K562 (cell line): ENCODE results near the gene PRKAA1. TPM values are rescaled to one million over a fixed set of nuclear protein-coding genes. Genes with fewer than 3 reads are reported as not detected.
A peak's percentile ranks its signal among the peaks of the same experiment; 100 is the strongest.

Experiments
- CCNT2 ChIP-seq: IDR thresholded peaks from 2 replicates; pipeline ENCODE4 v1.6.1; 2011; ENCODE audit warnings: borderline replicate concordance, low read depth, mild to moderate bottlenecking, moderate library complexity, mixed read lengths, low read length; ENCODE audit not compliant: insufficient read length; ENCODE audit errors: extremely low read depth
- CTCFL ChIP-seq: IDR thresholded peaks from 2 replicates; pipeline ENCODE4 v1.6.1; 2011; ENCODE audit warnings: borderline replicate concordance, low read depth, mild to moderate bottlenecking, moderate library complexity, low read length; ENCODE audit not compliant: insufficient read depth, poor library complexity, severe bottlenecking
- FOXP1 ChIP-seq: sonication (generic); formaldehyde crosslinking; IDR thresholded peaks from 2 replicates; pipeline ENCODE4 v1.8.0; 2022; ENCODE audit warnings: mild to moderate bottlenecking, missing genetic modification reagents
- ILK ChIP-seq: fragments of 450-650 bp; IDR thresholded peaks from 2 replicates; pipeline ENCODE4 v1.6.1; 2016; ENCODE audit warnings: missing genetic modification characterization, low read depth, mild to moderate bottlenecking, missing compliant biosample characterization, moderate library complexity, borderline replicate concordance
- ZNF316 ChIP-seq: fragments of 450-650 bp; IDR thresholded peaks from 2 replicates; pipeline ENCODE4 v1.6.1; 2016
- ZNF408 ChIP-seq: fragments of 250-450 bp; sonication (Bioruptor Pico); IDR thresholded peaks from 2 replicates; pipeline ENCODE4 v1.4.0; 2020; ENCODE audit warnings: low read depth, mild to moderate bottlenecking, moderate library complexity
- ZNF79 ChIP-seq: fragments of 250-450 bp; sonication (Bioruptor Pico); IDR thresholded peaks from 2 replicates; pipeline ENCODE4 v1.4.0; 2020; ENCODE audit warnings: low read depth, mild to moderate bottlenecking, moderate library complexity
- polyA plus RNA-seq, 8 experiments: library from polyadenylated mRNA; depleted of rRNA in 4 of 8; stranded (reverse) in 5 of 8; unstranded in 3 of 8; fragments of >200 nt; fragmentation: Nextera tagmentation in 2 of 8; fragmentation: Illumina TruSeq in 1 of 8; extraction: Ambion mirVana in 2 of 8; extraction: Trizol in 1 of 8; gene quantifications; 2 replicates each; pipeline versions ENCODE4 v1.2.1 to v1.2.3, GENCODE V29; 2011 to 2014; ENCODE audit warnings: inconsistent platforms in 1 of 8, missing spikeins in 1 of 8
- total RNA-seq, 7 experiments: library from RNA; depleted of rRNA in 6 of 7; stranded (reverse); fragments of >200 nt in 6 of 7; fragmentation: Illumina TruSeq in 2 of 7; extraction: Trizol in 2 of 7; gene quantifications; 2 replicates each; pipeline versions ENCODE4 v1.2.1 to v1.2.3, GENCODE V29; 2011 to 2021; ENCODE audit warnings: low replicate concordance in 1 of 7
- TF ChIP-seq, protein P1 (sequence below): fragments of 450-650 bp; IDR thresholded peaks from 2 replicates; pipeline ENCODE4 v1.6.1; 2016; ENCODE audit warnings: mild to moderate bottlenecking, moderate library complexity
- TF ChIP-seq, protein P2 (sequence below), 3 experiments: fragments of 200-800 bp in 1 of 3; sonication (Bioruptor generic) in 1 of 3; sonication (generic) in 1 of 3; formaldehyde crosslinking in 1 of 3; IDR thresholded peaks; 2 replicates each; pipeline versions ENCODE4 v1.6.1 to v1.8.0; 2016 to 2022; ENCODE audit warnings: mild to moderate bottlenecking in 2 of 3, missing compliant biosample characterization in 2 of 3, missing genetic modification characterization in 2 of 3, missing genetic modification reagents in 1 of 3

PRKAA1 gene
- total and polyA plus RNA-seq, 9 of the 15 experiments (the other 6 are each of a cell fraction or from before 2014, with no cell fraction given): 24.5 to 84.0 (median 51.4) TPM

DNA sequence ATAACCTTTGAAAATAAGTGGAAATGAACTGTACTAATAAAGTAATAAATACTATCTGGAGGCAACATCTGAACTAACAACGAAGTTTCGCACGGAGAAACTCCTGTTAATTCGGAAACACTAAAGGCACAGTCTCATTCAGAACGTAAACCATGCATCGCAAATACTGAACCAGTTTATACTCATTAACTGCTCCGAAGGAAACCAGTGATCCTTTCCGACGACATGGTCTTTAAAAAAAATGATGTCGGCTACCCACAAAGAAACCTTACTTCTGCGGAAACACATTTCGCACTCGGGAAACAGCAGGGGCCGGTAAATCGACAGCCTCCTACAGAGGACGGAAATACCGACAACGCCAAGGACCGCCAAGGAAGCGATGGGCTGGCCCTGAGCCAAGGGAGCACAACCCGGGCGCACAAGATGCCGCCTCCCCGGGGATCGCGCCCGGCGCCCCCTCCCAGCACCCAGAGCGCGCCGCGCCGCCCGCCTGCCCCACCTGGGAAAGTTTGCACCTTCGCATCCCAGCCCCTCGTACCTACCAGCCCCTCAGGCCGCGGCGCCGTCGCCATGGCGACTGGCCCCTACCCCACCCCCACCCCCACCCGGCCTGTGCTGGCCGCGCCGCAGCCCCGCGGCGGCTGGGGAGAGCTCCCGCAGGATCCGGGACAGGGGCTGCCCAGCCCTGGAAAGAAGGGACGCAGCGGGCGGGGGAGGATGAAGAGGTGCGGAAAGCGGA is 732 bp downstream of the PRKAA1 start (continued):
- peak; percentile 18 for TF ChIP-seq CTCFL
- TF ChIP-seq FOXP1: no peak
- TF ChIP-seq, protein P1, sequence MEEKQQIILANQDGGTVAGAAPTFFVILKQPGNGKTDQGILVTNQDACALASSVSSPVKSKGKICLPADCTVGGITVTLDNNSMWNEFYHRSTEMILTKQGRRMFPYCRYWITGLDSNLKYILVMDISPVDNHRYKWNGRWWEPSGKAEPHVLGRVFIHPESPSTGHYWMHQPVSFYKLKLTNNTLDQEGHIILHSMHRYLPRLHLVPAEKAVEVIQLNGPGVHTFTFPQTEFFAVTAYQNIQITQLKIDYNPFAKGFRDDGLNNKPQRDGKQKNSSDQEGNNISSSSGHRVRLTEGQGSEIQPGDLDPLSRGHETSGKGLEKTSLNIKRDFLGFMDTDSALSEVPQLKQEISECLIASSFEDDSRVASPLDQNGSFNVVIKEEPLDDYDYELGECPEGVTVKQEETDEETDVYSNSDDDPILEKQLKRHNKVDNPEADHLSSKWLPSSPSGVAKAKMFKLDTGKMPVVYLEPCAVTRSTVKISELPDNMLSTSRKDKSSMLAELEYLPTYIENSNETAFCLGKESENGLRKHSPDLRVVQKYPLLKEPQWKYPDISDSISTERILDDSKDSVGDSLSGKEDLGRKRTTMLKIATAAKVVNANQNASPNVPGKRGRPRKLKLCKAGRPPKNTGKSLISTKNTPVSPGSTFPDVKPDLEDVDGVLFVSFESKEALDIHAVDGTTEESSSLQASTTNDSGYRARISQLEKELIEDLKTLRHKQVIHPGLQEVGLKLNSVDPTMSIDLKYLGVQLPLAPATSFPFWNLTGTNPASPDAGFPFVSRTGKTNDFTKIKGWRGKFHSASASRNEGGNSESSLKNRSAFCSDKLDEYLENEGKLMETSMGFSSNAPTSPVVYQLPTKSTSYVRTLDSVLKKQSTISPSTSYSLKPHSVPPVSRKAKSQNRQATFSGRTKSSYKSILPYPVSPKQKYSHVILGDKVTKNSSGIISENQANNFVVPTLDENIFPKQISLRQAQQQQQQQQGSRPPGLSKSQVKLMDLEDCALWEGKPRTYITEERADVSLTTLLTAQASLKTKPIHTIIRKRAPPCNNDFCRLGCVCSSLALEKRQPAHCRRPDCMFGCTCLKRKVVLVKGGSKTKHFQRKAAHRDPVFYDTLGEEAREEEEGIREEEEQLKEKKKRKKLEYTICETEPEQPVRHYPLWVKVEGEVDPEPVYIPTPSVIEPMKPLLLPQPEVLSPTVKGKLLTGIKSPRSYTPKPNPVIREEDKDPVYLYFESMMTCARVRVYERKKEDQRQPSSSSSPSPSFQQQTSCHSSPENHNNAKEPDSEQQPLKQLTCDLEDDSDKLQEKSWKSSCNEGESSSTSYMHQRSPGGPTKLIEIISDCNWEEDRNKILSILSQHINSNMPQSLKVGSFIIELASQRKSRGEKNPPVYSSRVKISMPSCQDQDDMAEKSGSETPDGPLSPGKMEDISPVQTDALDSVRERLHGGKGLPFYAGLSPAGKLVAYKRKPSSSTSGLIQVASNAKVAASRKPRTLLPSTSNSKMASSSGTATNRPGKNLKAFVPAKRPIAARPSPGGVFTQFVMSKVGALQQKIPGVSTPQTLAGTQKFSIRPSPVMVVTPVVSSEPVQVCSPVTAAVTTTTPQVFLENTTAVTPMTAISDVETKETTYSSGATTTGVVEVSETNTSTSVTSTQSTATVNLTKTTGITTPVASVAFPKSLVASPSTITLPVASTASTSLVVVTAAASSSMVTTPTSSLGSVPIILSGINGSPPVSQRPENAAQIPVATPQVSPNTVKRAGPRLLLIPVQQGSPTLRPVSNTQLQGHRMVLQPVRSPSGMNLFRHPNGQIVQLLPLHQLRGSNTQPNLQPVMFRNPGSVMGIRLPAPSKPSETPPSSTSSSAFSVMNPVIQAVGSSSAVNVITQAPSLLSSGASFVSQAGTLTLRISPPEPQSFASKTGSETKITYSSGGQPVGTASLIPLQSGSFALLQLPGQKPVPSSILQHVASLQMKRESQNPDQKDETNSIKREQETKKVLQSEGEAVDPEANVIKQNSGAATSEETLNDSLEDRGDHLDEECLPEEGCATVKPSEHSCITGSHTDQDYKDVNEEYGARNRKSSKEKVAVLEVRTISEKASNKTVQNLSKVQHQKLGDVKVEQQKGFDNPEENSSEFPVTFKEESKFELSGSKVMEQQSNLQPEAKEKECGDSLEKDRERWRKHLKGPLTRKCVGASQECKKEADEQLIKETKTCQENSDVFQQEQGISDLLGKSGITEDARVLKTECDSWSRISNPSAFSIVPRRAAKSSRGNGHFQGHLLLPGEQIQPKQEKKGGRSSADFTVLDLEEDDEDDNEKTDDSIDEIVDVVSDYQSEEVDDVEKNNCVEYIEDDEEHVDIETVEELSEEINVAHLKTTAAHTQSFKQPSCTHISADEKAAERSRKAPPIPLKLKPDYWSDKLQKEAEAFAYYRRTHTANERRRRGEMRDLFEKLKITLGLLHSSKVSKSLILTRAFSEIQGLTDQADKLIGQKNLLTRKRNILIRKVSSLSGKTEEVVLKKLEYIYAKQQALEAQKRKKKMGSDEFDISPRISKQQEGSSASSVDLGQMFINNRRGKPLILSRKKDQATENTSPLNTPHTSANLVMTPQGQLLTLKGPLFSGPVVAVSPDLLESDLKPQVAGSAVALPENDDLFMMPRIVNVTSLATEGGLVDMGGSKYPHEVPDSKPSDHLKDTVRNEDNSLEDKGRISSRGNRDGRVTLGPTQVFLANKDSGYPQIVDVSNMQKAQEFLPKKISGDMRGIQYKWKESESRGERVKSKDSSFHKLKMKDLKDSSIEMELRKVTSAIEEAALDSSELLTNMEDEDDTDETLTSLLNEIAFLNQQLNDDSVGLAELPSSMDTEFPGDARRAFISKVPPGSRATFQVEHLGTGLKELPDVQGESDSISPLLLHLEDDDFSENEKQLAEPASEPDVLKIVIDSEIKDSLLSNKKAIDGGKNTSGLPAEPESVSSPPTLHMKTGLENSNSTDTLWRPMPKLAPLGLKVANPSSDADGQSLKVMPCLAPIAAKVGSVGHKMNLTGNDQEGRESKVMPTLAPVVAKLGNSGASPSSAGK: no peak
- TF ChIP-seq ZNF316: no peak
- no peak for TF ChIP-seq ZNF79 (CRISPR knock-in tag)
- no peak for TF ChIP-seq ZNF408 (CRISPR knock-in tag)
- TF ChIP-seq CCNT2: peak; percentile 24
- TF ChIP-seq ILK (tag): no peak
- TF ChIP-seq, protein P2, sequence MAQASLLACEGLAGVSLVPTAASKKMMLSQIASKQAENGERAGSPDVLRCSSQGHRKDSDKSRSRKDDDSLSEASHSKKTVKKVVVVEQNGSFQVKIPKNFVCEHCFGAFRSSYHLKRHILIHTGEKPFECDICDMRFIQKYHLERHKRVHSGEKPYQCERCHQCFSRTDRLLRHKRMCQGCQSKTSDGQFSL (CRISPR knock-in tag; IDR thresholded peaks at IDR 0.05): no peak
- TF ChIP-seq, protein P2 (tag; IDR thresholded peaks at IDR 0.05): peak in 1 of 2 experiments; percentile 51; a peak in 1 of 4 replicates
